Peyer's patch (tissue), 4 donors: ENCODE data around the gene FMO4. TPM values are rescaled to one million over a fixed set of nuclear protein-coding genes. Genes with fewer than 3 reads are reported as not detected.

Source experiments
- DNase-seq, 3 donors: peaks; one replicate each; pipeline ENCODE4 v3.0.0-alpha.2; 2017 to 2019
- H3K27ac ChIP-seq, 4 donors: fragments of 200-600 bp; sonication (generic); one replicate each; pipeline ENCODE4 v1.5.1; 2016 to 2019
- H3K27me3 ChIP-seq, 2 donors: fragments of 200-600 bp; sonication (generic); one replicate each; pipeline ENCODE4 v1.5.1; 2019
- H3K36me3 ChIP-seq, 3 donors: fragments of 200-600 bp; sonication (generic); one replicate each; pipeline ENCODE4 v1.5.1; 2016 to 2019
- H3K4me1 ChIP-seq, 4 donors: fragments of 200-600 bp; sonication (generic); one replicate each; pipeline ENCODE4 v1.5.1; 2016 to 2019
- H3K4me3 ChIP-seq, 4 donors: fragments of 200-600 bp; sonication (generic); 1 replicate in 3 of 4; 2 replicates in 1 of 4; pipeline ENCODE4 v1.5.1; 2016 to 2019; ENCODE audit warnings: mild to moderate bottlenecking in 1 of 4
- H3K9me3 ChIP-seq, 4 donors: fragments of 200-600 bp; sonication (generic); one replicate each; pipeline ENCODE4 v1.5.1; 2016 to 2019; ENCODE audit warnings: mild to moderate bottlenecking in 1 of 4
- CTCF ChIP-seq, 6 experiments: fragments of 450-650 bp in 4 of 6; fragments of 200-600 bp in 2 of 6; sonication (generic) in 1 of 6; IDR thresholded peaks; one replicate each; pipeline ENCODE4 v1.5.1; 2017 to 2019; ENCODE audit warnings: antibody characterized with exemption in 6 of 6, mild to moderate bottlenecking in 3 of 6, moderate library complexity in 1 of 6
- POLR2A ChIP-seq, 2 donors: fragments of 450-650 bp; IDR thresholded peaks; one replicate each; pipeline ENCODE4 v1.5.1; 2017; ENCODE audit warnings: antibody characterized with exemption in 2 of 2, mild to moderate bottlenecking in 2 of 2, moderate library complexity in 2 of 2
- total RNA-seq, 4 donors: library from RNA; depleted of rRNA; stranded (reverse); fragments of >200 nt; gene quantifications; one replicate each; pipeline ENCODE4 v1.1.0, GENCODE V29; 2016

FMO4 gene
- total RNA-seq, 4 donors from 2014 or later = 9.9 to 33.8 (median 23.1) TPM

- TF ChIP-seq POLR2A (IDR thresholded peaks at IDR 0.05) (no peak), CTCF (IDR thresholded peaks at IDR 0.05) (no peak)
- Histone ChIP-seq H3K4me1 (no peaks in the 10 kb centered on the region), H3K4me3 (no peak overlapping the region), H3K27ac (no peak overlapping the region), H3K27me3 (no peaks in the 10 kb centered on the region), H3K36me3 (no peaks in the 10 kb centered on the region), H3K9me3 (no peaks in the 10 kb centered on the region)
- no peak for DNase-seq
Measured at GRCh38 chr1:171277534-171277933, 36.4 kb upstream of the FMO4 start.

GRCh38 chr1:171279234-171279633 is 34.7 kb upstream of the FMO4 start:
- Histone ChIP-seq H3K36me3 (no peaks in the 10 kb centered on the region), H3K9me3 (no peaks in the 10 kb centered on the region), H3K4me3 (no peak overlapping the region), H3K27ac (no peak overlapping the region), H3K4me1 (no peaks in the 10 kb centered on the region), H3K27me3 (no peaks in the 10 kb centered on the region)
- TF ChIP-seq CTCF (IDR thresholded peaks at IDR 0.05) (no peak), POLR2A (IDR thresholded peaks at IDR 0.05) (no peak)
- DNase-seq = no peak

- no peak for TF ChIP-seq CTCF (IDR thresholded peaks at IDR 0.05)
- TF ChIP-seq POLR2A (IDR thresholded peaks at IDR 0.05) = no peak
- Histone ChIP-seq H3K27me3 (no peaks in the 10 kb centered on the region), H3K9me3 (no peaks in the 10 kb centered on the region)
Measured at GRCh38 chr1:171279678-171280077, 34.3 kb upstream of the FMO4 start.

GRCh38 chr1:171280599-171280998 is 33.4 kb upstream of the FMO4 start:
- no peaks in the 10 kb centered on the region for H3K36me3 ChIP-seq
- DNase-seq = no peak
- no peak for TF ChIP-seq CTCF (IDR thresholded peaks at IDR 0.05)

More at GRCh38 chr1:171279678-171280077, 34.3 kb upstream of the FMO4 start:
- H3K4me3 ChIP-seq = no peak overlapping the region
- H3K27ac ChIP-seq = no peak overlapping the region
- DNase-seq = no peak
- H3K36me3 ChIP-seq = no peaks in the 10 kb centered on the region
- H3K4me1 ChIP-seq = no peaks in the 10 kb centered on the region

GRCh38 chr1:171286032-171286705 is 27.8 kb upstream of the FMO4 start:
- no peak for TF ChIP-seq CTCF (IDR thresholded peaks at IDR 0.05)
- TF ChIP-seq POLR2A (IDR thresholded peaks at IDR 0.05) = no peak
- Histone ChIP-seq H3K27ac (no peak overlapping the region), H3K9me3 (no peaks in the 10 kb centered on the region), H3K27me3 (no peaks in the 10 kb centered on the region), H3K4me1 (no peaks in the 10 kb centered on the region), H3K36me3 (no peaks in the 10 kb centered on the region), H3K4me3 (no peak overlapping the region)
- no peak for DNase-seq

More at GRCh38 chr1:171280599-171280998, 33.4 kb upstream of the FMO4 start:
- Histone ChIP-seq H3K9me3 (no peaks in the 10 kb centered on the region), H3K27ac (no peak overlapping the region), H3K4me3 (no peak overlapping the region), H3K27me3 (no peaks in the 10 kb centered on the region), H3K4me1 (no peaks in the 10 kb centered on the region)

GRCh38 chr1:171290621-171291020 is 23.4 kb upstream of the FMO4 start:
- no peak for DNase-seq
- TF ChIP-seq POLR2A (IDR thresholded peaks at IDR 0.05) = no peak
- no peak for TF ChIP-seq CTCF (IDR thresholded peaks at IDR 0.05)
- no peak overlapping the region for H3K27ac ChIP-seq

More at GRCh38 chr1:171290621-171291020, 23.4 kb upstream of the FMO4 start:
- no peaks in the 10 kb centered on the region for H3K9me3 ChIP-seq
- H3K27me3 ChIP-seq = no peaks in the 10 kb centered on the region
- no peak overlapping the region for H3K4me3 ChIP-seq
- no peaks in the 10 kb centered on the region for H3K4me1 ChIP-seq
- no peaks in the 10 kb centered on the region for H3K36me3 ChIP-seq
